ENCODE results near the gene KLF6. TPM values are rescaled to one million over a fixed set of nuclear protein-coding genes. Genes with fewer than 3 reads are reported as not detected.

KLF6 gene
- total RNA-seq, 1 experiment from 2014 or later, result 35.9 TPM

DNA sequence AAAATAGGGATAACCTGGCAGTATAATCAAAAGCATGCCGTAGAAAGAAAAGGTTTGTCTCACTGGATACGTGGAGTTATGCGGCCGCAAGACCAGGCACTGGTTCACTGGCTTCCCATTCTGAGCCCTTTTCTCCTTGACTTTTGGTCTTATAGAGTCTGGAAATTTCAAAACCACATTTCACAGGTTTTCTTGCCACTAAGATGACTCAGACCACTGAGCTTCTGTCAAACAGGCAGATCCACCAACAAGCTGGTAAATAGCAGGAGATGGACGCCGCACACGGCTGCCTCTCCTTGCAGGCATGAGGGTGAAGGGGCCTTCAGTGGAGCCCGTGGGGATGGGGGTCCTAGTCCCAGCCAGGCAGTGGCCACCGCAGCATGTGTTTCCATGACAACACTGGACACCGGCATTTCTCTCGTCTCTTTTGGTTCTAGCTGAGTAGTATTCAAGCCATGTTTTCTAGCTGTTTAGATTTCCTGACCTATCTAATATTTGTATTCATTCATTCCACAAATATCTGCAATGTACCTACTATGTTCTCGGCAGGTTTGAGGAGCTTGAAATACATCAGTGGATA, 55.5 kb downstream of the KLF6 start:
- peak; percentile 48 for DNase-seq (ENCODE audit: low read depth)

DNA sequence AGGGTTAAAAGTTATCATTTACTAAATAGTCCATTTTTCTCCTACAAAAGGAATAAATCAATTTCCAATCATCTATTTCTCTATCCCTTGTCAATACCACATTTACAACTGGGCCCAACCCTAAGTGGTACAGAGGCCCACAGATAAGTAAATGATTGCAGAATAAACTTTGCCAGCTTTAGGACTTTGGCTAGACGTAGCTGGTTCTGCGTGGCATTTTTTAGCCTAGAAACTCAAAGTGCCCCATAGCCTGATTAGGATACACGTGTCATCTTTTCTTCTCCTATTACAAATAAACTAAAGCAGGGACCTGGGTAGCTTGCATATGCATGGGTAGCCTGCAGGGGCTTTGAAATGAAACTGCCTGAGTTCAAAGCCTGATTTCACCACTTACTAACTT, 56.4 kb downstream of the KLF6 start:
- DNase-seq (ENCODE audit: low read depth), result no peak

DNA sequence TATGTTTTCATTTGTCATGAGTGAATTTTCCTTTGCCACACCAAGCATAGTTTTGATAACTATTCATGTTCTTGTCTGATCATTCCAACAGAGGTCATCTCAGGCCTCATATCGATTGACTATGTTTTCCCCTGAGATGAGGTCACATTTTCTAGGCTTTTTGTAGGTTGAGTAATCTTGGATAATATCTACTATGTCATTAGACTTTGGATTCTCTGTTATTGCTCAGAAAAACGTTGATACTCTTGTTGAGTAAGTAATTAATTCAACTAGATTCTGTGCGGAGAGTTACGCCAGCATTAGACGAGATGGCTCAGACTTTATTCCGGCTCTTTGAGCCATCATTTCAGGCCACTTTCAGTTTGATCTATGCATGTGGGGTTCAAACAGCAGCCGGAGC, 57.7 kb downstream of the KLF6 start:
- DNase-seq (ENCODE audit: low read depth), result no peak

Measured in LHCN-M2 (cell line).